Astrocyte of the spinal cord (primary cell): ENCODE measurements around the gene ACSM6.

Source experiments
- DNase-seq: peaks from one replicate; pipeline ENCODE4 v3.0.0; 2011; ENCODE audit warnings: low read depth, low spot score
- H3K4me3 ChIP-seq: 2 replicates; pipeline ENCODE4 v1.5.1; 2011; ENCODE audit warnings: low read depth, mild to moderate bottlenecking, low read length, moderate library complexity
- in situ Hi-C: cut with HindIII; loops from 2 replicates; pipeline ENCODE4 v1.10.0; 2017; ENCODE audit warnings: low sequenced_read_pairs
- TF ChIP-seq, protein P1 (sequence below): IDR thresholded peaks from 2 replicates; pipeline ENCODE4 v1.5.1; 2012; ENCODE audit warnings: low read depth, mild to moderate bottlenecking, low read length, inconsistent platforms

ACSM6 gene, protein sequence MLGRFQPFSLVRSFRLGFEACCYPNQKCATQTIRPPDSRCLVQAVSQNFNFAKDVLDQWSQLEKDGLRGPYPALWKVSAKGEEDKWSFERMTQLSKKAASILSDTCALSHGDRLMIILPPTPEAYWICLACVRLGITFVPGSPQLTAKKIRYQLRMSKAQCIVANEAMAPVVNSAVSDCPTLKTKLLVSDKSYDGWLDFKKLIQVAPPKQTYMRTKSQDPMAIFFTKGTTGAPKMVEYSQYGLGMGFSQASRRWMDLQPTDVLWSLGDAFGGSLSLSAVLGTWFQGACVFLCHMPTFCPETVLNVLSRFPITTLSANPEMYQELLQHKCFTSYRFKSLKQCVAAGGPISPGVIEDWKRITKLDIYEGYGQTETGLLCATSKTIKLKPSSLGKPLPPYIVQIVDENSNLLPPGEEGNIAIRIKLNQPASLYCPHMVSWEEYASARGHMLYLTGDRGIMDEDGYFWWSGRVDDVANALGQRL

DNA sequence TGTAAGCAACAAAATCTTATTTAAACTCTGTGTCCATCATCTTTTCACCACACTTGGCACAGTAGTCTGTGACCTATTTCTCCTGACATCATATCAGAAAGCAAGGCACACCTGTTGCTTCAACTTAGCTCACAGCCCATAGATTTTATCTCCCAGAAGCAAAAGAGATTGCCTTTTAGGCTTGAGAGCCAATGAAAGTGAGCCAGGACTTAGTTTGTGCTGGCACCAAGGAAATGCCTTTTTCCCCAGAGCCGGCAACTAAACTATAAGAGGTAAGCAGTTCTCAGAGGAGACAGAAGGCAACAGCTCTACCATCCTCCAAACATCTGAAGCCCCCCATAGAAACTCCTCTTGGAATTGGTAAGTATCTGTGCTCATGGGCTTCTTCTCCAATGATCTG lies at the start of gene ACSM6:
TSS of gene ACSM6 (plus strand) at position 295 of the 400 bp plus-strand sequence. CDS start 248 bp downstream, outside the sequence.
- in situ Hi-C loops, result no loop called here

DNA sequence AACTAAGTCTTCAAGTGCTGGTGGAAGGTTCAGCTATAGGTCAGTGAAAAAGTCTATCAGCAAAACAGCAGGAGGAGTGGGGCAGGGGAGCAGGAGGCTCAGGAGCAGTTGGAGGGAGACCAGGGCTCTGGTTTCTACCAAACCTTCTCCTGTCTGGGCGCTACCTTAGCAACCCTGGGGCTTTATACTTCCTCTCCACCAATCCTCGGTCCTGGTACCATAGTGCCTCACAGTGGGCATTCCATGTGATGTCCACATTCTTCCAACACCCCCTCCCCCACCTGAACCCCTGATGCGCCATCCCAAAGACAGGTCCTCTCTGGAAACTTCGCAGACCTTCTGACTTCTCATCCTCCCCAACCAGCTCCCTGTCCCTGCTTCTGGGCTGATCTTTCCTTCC lies 25.3 kb upstream of the ACSM6 start:
- H3K4me3 ChIP-seq, result no peak overlapping the region
- DNase-seq, result no peak
- in situ Hi-C loops, result no loop called here
- TF ChIP-seq, protein P1, sequence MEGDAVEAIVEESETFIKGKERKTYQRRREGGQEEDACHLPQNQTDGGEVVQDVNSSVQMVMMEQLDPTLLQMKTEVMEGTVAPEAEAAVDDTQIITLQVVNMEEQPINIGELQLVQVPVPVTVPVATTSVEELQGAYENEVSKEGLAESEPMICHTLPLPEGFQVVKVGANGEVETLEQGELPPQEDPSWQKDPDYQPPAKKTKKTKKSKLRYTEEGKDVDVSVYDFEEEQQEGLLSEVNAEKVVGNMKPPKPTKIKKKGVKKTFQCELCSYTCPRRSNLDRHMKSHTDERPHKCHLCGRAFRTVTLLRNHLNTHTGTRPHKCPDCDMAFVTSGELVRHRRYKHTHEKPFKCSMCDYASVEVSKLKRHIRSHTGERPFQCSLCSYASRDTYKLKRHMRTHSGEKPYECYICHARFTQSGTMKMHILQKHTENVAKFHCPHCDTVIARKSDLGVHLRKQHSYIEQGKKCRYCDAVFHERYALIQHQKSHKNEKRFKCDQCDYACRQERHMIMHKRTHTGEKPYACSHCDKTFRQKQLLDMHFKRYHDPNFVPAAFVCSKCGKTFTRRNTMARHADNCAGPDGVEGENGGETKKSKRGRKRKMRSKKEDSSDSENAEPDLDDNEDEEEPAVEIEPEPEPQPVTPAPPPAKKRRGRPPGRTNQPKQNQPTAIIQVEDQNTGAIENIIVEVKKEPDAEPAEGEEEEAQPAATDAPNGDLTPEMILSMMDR, result no peak

More for the DNA sequence above, at the start of gene ACSM6:
- no peak within 1 kb of the TSS for H3K4me3 ChIP-seq
- no peak for DNase-seq
- TF ChIP-seq, protein P1, result no peak

DNA sequence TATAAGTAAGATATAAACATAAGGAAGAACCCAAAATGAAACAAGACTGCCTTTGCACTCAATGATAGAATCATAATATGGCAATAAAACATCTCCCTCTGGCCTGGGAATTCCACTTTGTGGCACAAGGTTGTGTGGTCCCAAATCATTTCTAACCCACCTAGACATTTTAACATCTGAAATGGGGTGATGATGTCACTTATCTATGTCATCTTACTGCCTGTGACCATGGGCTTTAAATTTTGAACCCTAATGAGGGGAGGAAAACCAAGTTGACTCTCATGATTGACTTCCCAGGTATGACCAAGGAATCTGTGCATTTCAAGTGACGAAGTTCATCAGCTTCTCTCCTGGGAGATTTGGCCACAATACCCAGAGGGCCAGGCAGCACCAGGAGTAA lies 24.5 kb upstream of the ACSM6 start:
- H3K4me3 ChIP-seq, result no peak overlapping the region
- no peak for DNase-seq
- in situ Hi-C loops, result no loop called here
- TF ChIP-seq, protein P1, result no peak

DNA sequence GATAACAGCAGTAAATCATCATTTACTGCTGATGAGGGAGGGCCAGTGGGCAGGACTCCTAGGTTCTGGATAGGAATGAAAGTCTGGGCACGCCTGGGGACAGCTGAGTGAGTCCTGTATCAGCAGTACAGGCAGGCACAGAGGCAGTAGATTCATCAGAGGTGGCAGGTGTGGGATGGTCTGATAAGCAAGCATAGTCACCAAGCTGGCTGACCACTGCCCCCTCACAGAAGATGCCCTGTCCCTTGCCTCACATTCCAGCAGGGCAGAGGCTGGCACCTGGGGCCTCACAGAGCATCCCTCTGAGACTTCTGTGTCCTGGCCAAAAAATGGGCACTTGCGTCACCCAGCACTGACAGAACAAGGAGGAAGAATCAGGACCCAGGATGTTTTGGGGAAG lies 23.2 kb upstream of the ACSM6 start:
- TF ChIP-seq, protein P1, result no peak
- in situ Hi-C loops, result no loop called here
- no peak for DNase-seq
- no peak overlapping the region for H3K4me3 ChIP-seq

DNA sequence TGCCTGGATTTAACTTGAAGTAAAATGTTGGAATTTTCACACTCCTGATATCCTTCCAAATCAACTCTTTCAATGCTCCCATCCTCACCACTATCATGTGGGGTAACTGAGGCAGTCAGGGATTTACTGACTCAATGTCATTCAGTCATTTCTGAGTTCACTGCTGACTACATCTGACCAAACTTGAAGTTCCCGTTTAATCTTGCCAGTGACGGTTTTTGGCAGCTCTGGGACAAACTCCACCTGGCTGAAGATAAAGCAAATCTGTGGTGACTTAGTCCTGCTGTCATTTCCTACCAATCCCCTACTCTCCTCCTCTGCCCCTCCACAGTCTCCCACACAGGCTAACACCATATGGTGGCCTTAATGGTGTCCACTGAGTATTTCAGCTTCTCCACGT lies 22.7 kb upstream of the ACSM6 start:
- in situ Hi-C loops, result no loop called here
- no peak for DNase-seq
- no peak overlapping the region for H3K4me3 ChIP-seq
- TF ChIP-seq, protein P1, result no peak

DNA sequence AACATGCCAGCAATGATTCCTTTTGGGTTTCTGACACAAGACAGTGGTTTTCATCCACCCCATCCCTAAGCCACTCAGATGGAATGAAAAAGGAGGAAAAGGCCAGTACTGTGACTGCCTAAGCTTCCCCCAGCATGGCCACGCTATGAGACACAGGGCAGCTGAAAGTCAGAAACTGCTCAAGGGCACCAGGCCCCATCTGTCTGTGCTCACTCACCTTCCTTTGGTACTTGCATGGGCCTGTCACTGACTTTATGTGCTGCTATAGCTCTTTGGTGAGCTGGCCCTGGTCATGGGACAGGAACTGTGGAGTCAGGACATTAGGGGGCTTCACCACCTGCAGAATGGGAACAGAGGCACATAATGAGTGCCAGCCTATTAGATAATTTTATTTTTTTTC lies 21.2 kb upstream of the ACSM6 start:
- no peak for DNase-seq
- TF ChIP-seq, protein P1, result no peak
- no peak overlapping the region for H3K4me3 ChIP-seq
- in situ Hi-C loops, result no loop called here
